ENCODE measurements around the gene MAPK8IP1.

The MAPK8IP1 gene

DNA sequence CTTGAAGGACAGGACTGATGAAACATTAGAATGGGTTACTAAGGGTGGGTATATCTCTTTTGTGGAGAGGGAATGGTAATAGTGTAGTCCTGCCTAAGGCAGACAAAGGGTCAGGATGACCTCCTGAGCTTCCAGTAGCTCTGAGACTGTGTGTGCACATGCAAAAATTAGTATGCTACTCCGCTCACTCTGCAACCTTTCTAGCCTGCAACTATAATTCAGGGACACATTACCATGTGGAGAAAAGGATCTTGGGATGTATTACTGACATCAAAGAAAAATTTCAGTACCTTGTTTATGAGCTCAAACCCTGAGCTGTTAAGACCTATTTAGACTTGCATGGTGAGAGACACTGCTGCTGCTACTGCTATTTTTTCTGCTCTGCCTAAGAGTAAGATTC lies 62.4 kb downstream of the MAPK8IP1 start:
- ATAC-seq = no peak

DNA sequence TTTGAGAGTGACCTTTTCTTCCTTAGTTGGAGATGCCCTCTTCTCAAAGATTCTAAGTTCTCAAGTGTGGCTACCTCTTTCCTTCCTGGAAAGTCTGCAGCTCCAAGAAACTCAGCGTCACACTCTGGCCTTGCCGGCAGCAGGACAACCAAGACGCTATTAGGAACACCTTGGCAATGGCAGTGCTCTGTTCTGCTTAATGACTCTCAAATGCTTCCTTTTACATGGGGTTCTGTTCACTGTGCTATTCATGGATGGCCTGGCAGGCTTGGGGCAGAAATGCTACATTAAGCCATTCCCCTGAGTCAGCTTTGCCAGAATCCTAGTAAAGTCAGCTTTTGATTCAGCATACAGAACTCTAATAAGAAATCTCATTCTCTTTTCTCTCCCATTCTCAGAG lies 62.9 kb downstream of the MAPK8IP1 start:
- no peak for ATAC-seq

DNA sequence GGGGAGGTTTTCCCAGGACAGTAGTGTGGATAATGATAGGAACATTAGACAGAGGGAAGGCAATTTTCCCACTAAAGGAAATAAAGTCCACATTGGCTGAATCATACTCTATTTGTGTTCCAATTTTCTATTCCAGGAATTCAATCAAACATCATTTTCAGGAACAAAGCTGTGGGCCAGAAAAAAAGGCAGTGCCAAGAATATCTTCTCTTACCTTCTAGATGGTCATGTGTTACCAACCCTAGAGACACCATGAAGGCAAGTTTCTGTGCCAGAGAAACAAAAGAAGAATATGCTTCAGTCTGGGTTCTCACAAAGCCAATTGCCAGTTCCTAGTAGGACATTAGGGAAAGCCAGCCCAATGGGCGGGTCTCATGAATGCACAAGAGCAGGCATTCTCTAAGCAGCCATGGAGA lies 64.5 kb downstream of the MAPK8IP1 start:
- no peak for ATAC-seq

All from activated CD4-positive, CD25-positive, alpha-beta regulatory T cell treated with anti-CD3 and anti-CD28 coated beads, Interleukin-2, amount 50 U/mL, for 24 hours (primary cell).